Measurements from ENCODE around the gene ATXN10. TPM values are rescaled to one million over a fixed set of nuclear protein-coding genes. Genes with fewer than 3 reads are reported as not detected.

The ATXN10 gene
- total RNA-seq, 1 experiment from 2014 or later = 303 TPM

GRCh38 chr22:45784357-45785277, 113.0 kb downstream of the ATXN10 start:
- Histone ChIP-seq H3K9me3 (ENCODE audit: insufficient read depth, low read depth) (no peaks in the 10 kb centered on the region), H2AFZ (no peak overlapping the region), H3K79me2 (ENCODE audit: low read depth) (peaks cover 83% of the 10 kb centered on the region), H3K27ac (peak overlapping the region; percentile 56), H3K4me3 (no peak overlapping the region), H3K4me1 (replicated peaks; ENCODE audit: insufficient read depth) (peaks cover 31% of the 10 kb centered on the region), H4K20me1 (ENCODE audit: insufficient read depth) (0 out of 2 replicates have a peak, but pooled peaks cover 4% of the 10 kb centered on the region), H3K9me2 (ENCODE audit: insufficient read depth) (no peaks in the 10 kb centered on the region), H3K4me2 (0 out of 2 replicates have a peak overlapping the region, but pooled peaks have one; percentile 7), H3K36me3 (ENCODE audit: low read depth) (peaks cover 17% of the 10 kb centered on the region), H3K27me3 (ENCODE audit: insufficient read depth, low read depth) (no peaks in the 10 kb centered on the region), H3F3A (ENCODE audit: insufficient read depth, low read depth) (peaks cover 45% of the 10 kb centered on the region)
- intact Hi-C loops (cut with micrococcal nuclease; ENCODE audit: unreplicated experiment) = loop anchor here (1.0 to 2.0 kb wide), 2 partner anchors 7 to 20 kb away; no protein-coding TSS in a partner anchor
- no peak for TF ChIP-seq EZH2 (IDR thresholded peaks at IDR 0.05; ENCODE audit: low read depth)
- no peak for TF ChIP-seq CTCF (conservative IDR thresholded peaks at IDR 0.05)
- ChIA-PET CTCF (interaction anchor here (0.6 kb wide), 1 partner anchor 79 kb away, joined by 3 read pairs; no protein-coding TSS in a partner anchor), POLR2A (ENCODE audit: unreplicated experiment) (interaction anchor here (0.6 to 0.7 kb wide), 3 partner anchors 42 to 427 kb away, joined by 3 to 5 read pairs (median 5); no protein-coding TSS in a partner anchor)
- BruUV-seq (replicated peaks) = no TSS peak
- no peak for DNase-seq

GRCh38 chr22:45785458-45785857, 113.8 kb downstream of the ATXN10 start:
- H3K27ac ChIP-seq = peak overlapping the region; percentile 56
- TF ChIP-seq CTCF (conservative IDR thresholded peaks at IDR 0.05) (no peak), EZH2 (IDR thresholded peaks at IDR 0.05; ENCODE audit: low read depth) (no peak)
- peaks cover 17% of the 10 kb centered on the region for H3K36me3 ChIP-seq (ENCODE audit: low read depth)
- no peaks in the 10 kb centered on the region for H3K9me3 ChIP-seq (ENCODE audit: insufficient read depth, low read depth)
- no peaks in the 10 kb centered on the region for H3K9me2 ChIP-seq (ENCODE audit: insufficient read depth)
- H3K4me2 ChIP-seq = peak overlapping the region; percentile 30; the same call in 1 of the 2 replicates
- BruUV-seq (replicated peaks) = no TSS peak
- peaks cover 31% of the 10 kb centered on the region for H3K4me1 ChIP-seq (replicated peaks; ENCODE audit: insufficient read depth)
- no peaks in the 10 kb centered on the region for H3K27me3 ChIP-seq (ENCODE audit: insufficient read depth, low read depth)
- H3K79me2 ChIP-seq (ENCODE audit: low read depth) = peaks cover 77% of the 10 kb centered on the region
- 0 out of 2 replicates have a peak, but pooled peaks cover 4% of the 10 kb centered on the region for H4K20me1 ChIP-seq (ENCODE audit: insufficient read depth)
- ChIA-PET POLR2A (ENCODE audit: unreplicated experiment) (interaction anchor here (0.7 kb wide), 1 partner anchor 45 kb away, joined by 5 read pairs; no protein-coding TSS in a partner anchor), CTCF (interaction anchor here (0.7 kb wide), 1 partner anchor 200 kb away, joined by 3 read pairs; no protein-coding TSS in a partner anchor)
- peaks cover 45% of the 10 kb centered on the region for H3F3A ChIP-seq (ENCODE audit: insufficient read depth, low read depth)
- no peak overlapping the region for H3K4me3 ChIP-seq
- DNase-seq = peak; percentile 60 to 95
- H2AFZ ChIP-seq = no peak overlapping the region
- intact Hi-C loops (cut with micrococcal nuclease; ENCODE audit: unreplicated experiment) = loop anchor here (1.0 to 2.0 kb wide), 2 partner anchors 8 to 19 kb away; no protein-coding TSS in a partner anchor

DNA sequence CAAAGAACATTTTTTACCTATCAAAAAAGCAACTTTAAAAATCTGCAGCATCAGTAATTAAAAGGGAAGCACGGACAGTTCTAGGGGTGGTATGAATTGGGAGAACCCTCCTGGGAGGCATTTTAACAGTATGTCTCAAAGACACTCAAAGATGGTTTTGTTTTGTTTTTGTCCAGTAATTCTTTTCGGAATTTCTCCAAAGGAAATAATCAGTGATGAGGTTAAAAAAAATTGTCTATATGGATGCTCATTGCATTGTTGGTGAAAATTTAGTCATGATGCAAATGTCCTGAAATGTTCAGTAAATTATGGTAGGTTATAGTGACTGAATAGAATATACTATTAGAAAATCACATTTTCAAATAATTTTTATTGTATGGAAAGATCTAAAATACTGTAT, 115.1 kb downstream of the ATXN10 start:
- H3K79me2 ChIP-seq (ENCODE audit: low read depth) = peaks cover 75% of the 10 kb centered on the region
- H3K9me2 ChIP-seq (ENCODE audit: insufficient read depth) = no peaks in the 10 kb centered on the region
- H3K4me3 ChIP-seq = no peak overlapping the region
- no peak overlapping the region for H3K27ac ChIP-seq
- no peak for DNase-seq
- peaks cover 12% of the 10 kb centered on the region for H3K36me3 ChIP-seq (ENCODE audit: low read depth)
- no TSS peak for BruUV-seq (replicated peaks)
- no peak overlapping the region for H2AFZ ChIP-seq
- intact Hi-C loops (cut with micrococcal nuclease; ENCODE audit: unreplicated experiment) = no loop called here
- ChIA-PET CTCF (no interaction called here), POLR2A (ENCODE audit: unreplicated experiment) (no interaction called here)
- H3K4me1 ChIP-seq (replicated peaks; ENCODE audit: insufficient read depth) = peaks cover 31% of the 10 kb centered on the region
- H3K9me3 ChIP-seq (ENCODE audit: insufficient read depth, low read depth) = no peaks in the 10 kb centered on the region
- H4K20me1 ChIP-seq (ENCODE audit: insufficient read depth) = 0 out of 2 replicates have a peak, but pooled peaks cover 4% of the 10 kb centered on the region
- no peak for TF ChIP-seq CTCF (conservative IDR thresholded peaks at IDR 0.05)
- TF ChIP-seq EZH2 (IDR thresholded peaks at IDR 0.05; ENCODE audit: low read depth) = no peak
- peaks cover 41% of the 10 kb centered on the region for H3F3A ChIP-seq (ENCODE audit: insufficient read depth, low read depth)
- no peaks in the 10 kb centered on the region for H3K27me3 ChIP-seq (ENCODE audit: insufficient read depth, low read depth)
- H3K4me2 ChIP-seq = no peak overlapping the region

Measured in PC-9 (cell line).